Central memory CD8-positive, alpha-beta T cell (primary cell): ENCODE measurements around the gene PLCB1.

Experiments used
- ATAC-seq: fragments of 150-1000 bp; cut with Tn5 transposase; replicated peaks from 2 replicates; pipeline ENCODE4 v1.10.0; 2022; ENCODE audit warnings: mild to moderate bottlenecking, moderate FRiP score, moderate number of reproducible peaks; ENCODE audit not compliant: poor library complexity, severe bottlenecking; ENCODE audit errors: extremely low read depth
- DNase-seq, 2 donors: peaks; one replicate each; pipeline ENCODE4 v3.0.0; 2021; ENCODE audit warnings: low spot score in 2 of 2
- H3K27ac Mint-ChIP-seq: one replicate; pipeline ENCODE4 v1.8.0; 2022; ENCODE audit warnings: low read depth, mild to moderate bottlenecking, moderate library complexity, mixed read lengths
- H3K27me3 Mint-ChIP-seq: one replicate; pipeline ENCODE4 v1.8.0; 2022; ENCODE audit warnings: mixed read lengths
- H3K36me3 Mint-ChIP-seq: one replicate; pipeline ENCODE4 v1.8.0; 2022; ENCODE audit warnings: mild to moderate bottlenecking, moderate library complexity, mixed read lengths; ENCODE audit not compliant: insufficient read depth
- H3K4me1 Mint-ChIP-seq: one replicate; pipeline ENCODE4 v1.8.0; 2022; ENCODE audit warnings: mixed read lengths
- H3K4me3 Mint-ChIP-seq: one replicate; pipeline ENCODE4 v1.8.0; 2022; ENCODE audit warnings: mild to moderate bottlenecking, moderate library complexity, mixed read lengths
- H3K9me3 Mint-ChIP-seq: one replicate; pipeline ENCODE4 v1.8.0; 2022; ENCODE audit warnings: mixed read lengths

The PLCB1 gene

GRCh38 chr20:8118039-8118438, 14.0 kb upstream of the PLCB1 start:
- Mint-ChIP-seq H3K4me3 (no peak overlapping the region), H3K36me3 (no peaks in the 10 kb centered on the region), H3K4me1 (no peaks in the 10 kb centered on the region), H3K9me3 (no peaks in the 10 kb centered on the region), H3K27me3 (peaks cover 55% of the 10 kb centered on the region), H3K27ac (no peak overlapping the region)
- DNase-seq, result no peak
- no peak for ATAC-seq

DNA sequence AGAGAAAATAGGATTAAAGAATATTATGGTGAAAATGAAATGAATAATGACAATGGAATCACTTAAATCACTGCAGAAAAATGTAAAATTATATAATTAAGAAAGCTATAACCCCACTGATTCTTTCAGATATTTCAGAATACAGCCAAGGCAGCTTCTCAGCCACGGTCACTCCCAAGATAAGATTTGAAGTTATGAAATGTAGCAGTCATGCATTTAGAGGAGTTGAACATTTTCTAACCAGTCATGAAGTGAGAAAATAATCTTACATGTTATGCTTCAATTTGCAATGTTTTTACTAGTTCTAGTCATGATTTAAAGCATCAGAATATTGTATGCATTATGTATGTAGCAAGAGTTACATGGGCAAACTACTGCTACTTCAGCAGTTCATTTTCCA, 13.3 kb upstream of the PLCB1 start:
- Mint-ChIP-seq H3K27ac (no peak overlapping the region), H3K4me3 (no peak overlapping the region), H3K9me3 (no peaks in the 10 kb centered on the region), H3K27me3 (peaks cover 53% of the 10 kb centered on the region), H3K36me3 (no peaks in the 10 kb centered on the region), H3K4me1 (no peaks in the 10 kb centered on the region)
- no peak for ATAC-seq
- DNase-seq, result no peak

GRCh38 chr20:8121666-8122065, 10.4 kb upstream of the PLCB1 start:
- no peak for ATAC-seq
- Mint-ChIP-seq H3K9me3 (no peaks in the 10 kb centered on the region), H3K27me3 (peaks cover 46% of the 10 kb centered on the region)

DNA sequence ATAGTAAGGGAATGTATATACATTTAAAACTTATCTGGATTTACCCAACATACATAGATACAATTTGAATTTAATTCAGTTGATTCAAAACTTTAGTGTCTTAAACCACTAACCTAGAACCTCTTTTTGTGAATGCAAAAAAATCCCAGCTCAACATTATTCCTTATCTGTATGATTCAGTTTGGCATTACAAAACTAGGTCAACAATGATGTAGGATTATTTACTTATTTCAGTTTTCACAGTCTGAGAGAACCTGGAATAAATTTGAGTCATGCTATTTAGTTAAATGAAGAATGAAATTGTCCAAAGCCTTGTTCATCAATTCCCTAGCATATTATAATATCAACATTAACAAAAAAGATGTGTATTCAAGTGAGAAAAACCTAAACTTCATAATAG, 7.4 kb upstream of the PLCB1 start:
- H3K4me1 Mint-ChIP-seq, result no peaks in the 10 kb centered on the region
- H3K27ac Mint-ChIP-seq, result no peak overlapping the region
- ATAC-seq, result no peak
- no peak overlapping the region for H3K4me3 Mint-ChIP-seq
- H3K36me3 Mint-ChIP-seq, result peaks cover 4% of the 10 kb centered on the region
- peaks cover 40% of the 10 kb centered on the region for H3K27me3 Mint-ChIP-seq
- no peaks in the 10 kb centered on the region for H3K9me3 Mint-ChIP-seq
- DNase-seq, result no peak

More at GRCh38 chr20:8121666-8122065, 10.4 kb upstream of the PLCB1 start:
- Mint-ChIP-seq H3K4me1 (no peaks in the 10 kb centered on the region), H3K27ac (no peak overlapping the region), H3K36me3 (peaks cover 2% of the 10 kb centered on the region), H3K4me3 (no peak overlapping the region)
- no peak for DNase-seq

DNA sequence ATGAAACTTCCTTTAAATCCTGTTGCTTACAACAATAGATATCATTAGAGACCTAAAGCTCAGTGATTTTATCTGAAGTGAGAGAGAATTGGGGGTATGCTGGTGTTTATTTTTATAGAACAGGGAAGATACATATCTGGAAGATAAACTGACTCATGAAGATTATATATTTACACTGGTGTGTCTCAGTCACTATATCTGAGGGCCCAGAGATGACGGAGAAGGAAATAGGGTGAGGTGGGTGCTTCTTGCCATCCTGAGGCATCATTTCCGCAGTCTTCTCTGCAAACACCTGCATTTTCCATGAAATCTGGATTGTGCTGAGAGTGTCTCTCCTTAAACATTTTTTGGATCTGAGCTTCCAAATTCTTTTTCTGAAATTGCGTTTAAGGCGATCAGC, 5.9 kb upstream of the PLCB1 start:
- DNase-seq, result no peak
- Mint-ChIP-seq H3K9me3 (no peaks in the 10 kb centered on the region), H3K36me3 (peaks cover 5% of the 10 kb centered on the region), H3K4me3 (no peak overlapping the region), H3K27me3 (peaks cover 25% of the 10 kb centered on the region), H3K27ac (no peak overlapping the region), H3K4me1 (no peaks in the 10 kb centered on the region)
- ATAC-seq, result no peak

GRCh38 chr20:8126841-8127378, 5.2 kb upstream of the PLCB1 start:
- ATAC-seq (no peak), DNase-seq (no peak)
- no peak overlapping the region for H3K27ac Mint-ChIP-seq
- H3K27me3 Mint-ChIP-seq, result peaks cover 24% of the 10 kb centered on the region
- peaks cover 6% of the 10 kb centered on the region for H3K4me1 Mint-ChIP-seq
- no peak overlapping the region for H3K4me3 Mint-ChIP-seq
- H3K9me3 Mint-ChIP-seq, result no peaks in the 10 kb centered on the region
- peaks cover 5% of the 10 kb centered on the region for H3K36me3 Mint-ChIP-seq

GRCh38 chr20:8127553-8128255, 4.4 kb upstream of the PLCB1 start:
- H3K27me3 Mint-ChIP-seq, result peaks cover 24% of the 10 kb centered on the region
- H3K4me1 Mint-ChIP-seq, result peaks cover 7% of the 10 kb centered on the region
- peaks cover 5% of the 10 kb centered on the region for H3K36me3 Mint-ChIP-seq
- no peak for DNase-seq
- ATAC-seq, result no peak
- H3K9me3 Mint-ChIP-seq, result no peaks in the 10 kb centered on the region
- no peak overlapping the region for H3K4me3 Mint-ChIP-seq
- H3K27ac Mint-ChIP-seq, result no peak overlapping the region

DNA sequence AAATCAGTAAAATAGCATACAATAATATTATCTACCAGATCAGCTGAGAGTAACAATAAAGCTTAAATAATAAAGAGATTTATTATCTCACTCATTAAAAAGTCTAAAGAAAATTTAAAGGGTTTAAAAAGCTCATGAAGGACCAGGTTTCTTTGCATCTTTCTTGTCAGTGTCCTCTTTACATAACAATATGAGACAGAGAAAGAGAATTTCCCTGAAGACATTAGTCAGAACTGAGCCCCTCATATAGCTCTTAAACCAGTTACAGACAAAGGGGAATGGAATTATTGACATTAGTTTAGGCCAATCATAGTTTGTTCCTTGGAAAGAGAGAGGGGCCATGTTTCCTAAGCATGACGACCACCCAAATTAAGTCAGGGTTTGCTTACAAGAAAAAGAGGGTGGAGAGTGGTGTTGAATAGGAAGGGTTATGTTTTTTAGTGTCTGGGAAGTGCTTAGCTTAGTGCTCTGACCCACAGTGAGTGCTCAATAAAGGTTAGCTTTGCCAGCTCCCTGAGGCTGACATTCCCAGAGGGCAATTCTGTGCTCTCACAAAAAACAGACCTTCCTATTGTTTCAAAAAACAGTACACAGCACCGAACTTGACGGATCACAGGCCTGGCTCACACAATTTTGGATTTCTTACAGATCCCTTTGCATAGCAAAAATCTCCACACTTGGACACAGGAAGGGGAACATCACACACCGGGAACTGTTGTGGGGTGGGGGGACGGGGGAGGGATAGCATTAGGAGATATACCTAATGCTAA, 3.6 kb upstream of the PLCB1 start:
- H3K9me3 Mint-ChIP-seq, result no peaks in the 10 kb centered on the region
- no peak overlapping the region for H3K27ac Mint-ChIP-seq
- ATAC-seq (no peak), DNase-seq (no peak)
- H3K27me3 Mint-ChIP-seq, result peaks cover 24% of the 10 kb centered on the region
- peaks cover 7% of the 10 kb centered on the region for H3K36me3 Mint-ChIP-seq
- H3K4me1 Mint-ChIP-seq, result peaks cover 15% of the 10 kb centered on the region
- H3K4me3 Mint-ChIP-seq, result no peak overlapping the region

DNA sequence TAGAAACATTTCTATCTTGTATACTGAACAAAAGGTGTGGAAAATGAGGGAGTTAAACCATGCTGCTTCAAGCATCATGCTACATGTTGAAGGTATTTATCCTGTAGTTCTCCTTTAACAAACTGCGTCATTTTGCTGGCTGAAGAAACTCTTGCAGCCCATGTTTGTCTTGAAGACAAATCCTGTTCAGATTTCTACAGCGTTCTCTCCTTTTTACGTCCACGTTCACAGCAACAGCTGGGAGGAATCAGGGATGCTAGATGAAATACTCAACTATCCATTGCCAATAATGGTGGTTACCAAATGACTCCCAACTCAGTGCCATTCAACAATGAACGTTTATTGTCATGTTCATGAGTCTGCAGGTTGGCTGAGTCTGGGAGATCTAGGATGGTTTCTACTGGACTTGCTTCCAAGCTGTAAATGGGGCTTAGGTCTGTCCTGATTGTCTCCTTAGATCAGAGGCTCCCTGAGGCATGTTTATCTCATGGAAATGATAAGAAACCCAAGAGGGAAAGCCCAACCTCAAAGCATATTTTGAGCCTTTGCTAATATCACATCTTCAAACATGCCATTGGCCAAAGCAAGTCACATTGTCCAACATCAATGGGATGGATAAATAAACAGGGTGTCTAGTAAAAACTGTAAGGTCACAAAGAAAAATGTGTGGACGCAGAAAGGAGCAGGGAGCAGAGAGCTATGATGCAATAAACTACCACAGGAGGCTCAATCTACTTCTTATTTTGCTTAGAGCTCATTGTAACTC, 2.7 kb upstream of the PLCB1 start:
- H3K4me3 Mint-ChIP-seq, result no peak overlapping the region
- no peak for DNase-seq
- no peaks in the 10 kb centered on the region for H3K9me3 Mint-ChIP-seq
- peaks cover 24% of the 10 kb centered on the region for H3K27me3 Mint-ChIP-seq
- H3K27ac Mint-ChIP-seq, result no peak overlapping the region
- peaks cover 24% of the 10 kb centered on the region for H3K4me1 Mint-ChIP-seq
- H3K36me3 Mint-ChIP-seq, result peaks cover 7% of the 10 kb centered on the region
- ATAC-seq, result no peak

DNA sequence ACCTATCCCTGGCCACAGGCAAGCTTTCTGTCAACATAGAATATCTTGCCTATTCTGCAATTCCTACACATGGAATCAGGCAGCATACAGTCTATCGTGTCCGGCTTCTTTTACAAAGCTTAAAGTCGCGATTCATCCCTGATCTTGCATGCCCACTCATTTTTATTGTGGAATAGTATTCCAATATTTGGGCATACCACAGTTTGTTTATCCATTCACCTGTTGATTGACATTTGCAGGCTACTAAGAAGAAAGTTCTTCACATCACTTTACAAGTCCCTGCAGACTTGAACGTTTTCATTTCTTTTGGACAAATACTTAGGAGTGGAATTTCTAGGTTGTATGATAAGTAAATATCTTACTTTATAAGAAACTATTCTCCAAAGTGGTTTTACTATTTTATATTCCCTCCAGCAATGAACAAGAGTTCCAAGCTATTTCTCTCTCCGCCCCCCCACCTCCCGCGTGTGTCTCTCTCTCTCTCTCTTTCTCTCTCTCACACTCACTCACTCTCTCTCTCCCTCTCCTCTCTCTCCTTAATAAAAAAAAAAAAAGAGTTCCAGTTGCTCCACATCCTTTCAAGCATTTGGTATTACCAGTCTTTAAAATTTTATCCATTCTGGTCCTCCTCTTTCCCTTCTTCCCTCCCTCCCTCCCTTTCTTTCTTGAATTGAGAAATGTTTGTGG, 1.1 kb upstream of the PLCB1 start:
- ATAC-seq (no peak), DNase-seq (no peak)
- Mint-ChIP-seq H3K4me3 (peak overlapping the region; percentile 84), H3K9me3 (no peaks in the 10 kb centered on the region), H3K27ac (no peak overlapping the region), H3K36me3 (peaks cover 5% of the 10 kb centered on the region), H3K4me1 (peaks cover 39% of the 10 kb centered on the region), H3K27me3 (peaks cover 14% of the 10 kb centered on the region)

DNA sequence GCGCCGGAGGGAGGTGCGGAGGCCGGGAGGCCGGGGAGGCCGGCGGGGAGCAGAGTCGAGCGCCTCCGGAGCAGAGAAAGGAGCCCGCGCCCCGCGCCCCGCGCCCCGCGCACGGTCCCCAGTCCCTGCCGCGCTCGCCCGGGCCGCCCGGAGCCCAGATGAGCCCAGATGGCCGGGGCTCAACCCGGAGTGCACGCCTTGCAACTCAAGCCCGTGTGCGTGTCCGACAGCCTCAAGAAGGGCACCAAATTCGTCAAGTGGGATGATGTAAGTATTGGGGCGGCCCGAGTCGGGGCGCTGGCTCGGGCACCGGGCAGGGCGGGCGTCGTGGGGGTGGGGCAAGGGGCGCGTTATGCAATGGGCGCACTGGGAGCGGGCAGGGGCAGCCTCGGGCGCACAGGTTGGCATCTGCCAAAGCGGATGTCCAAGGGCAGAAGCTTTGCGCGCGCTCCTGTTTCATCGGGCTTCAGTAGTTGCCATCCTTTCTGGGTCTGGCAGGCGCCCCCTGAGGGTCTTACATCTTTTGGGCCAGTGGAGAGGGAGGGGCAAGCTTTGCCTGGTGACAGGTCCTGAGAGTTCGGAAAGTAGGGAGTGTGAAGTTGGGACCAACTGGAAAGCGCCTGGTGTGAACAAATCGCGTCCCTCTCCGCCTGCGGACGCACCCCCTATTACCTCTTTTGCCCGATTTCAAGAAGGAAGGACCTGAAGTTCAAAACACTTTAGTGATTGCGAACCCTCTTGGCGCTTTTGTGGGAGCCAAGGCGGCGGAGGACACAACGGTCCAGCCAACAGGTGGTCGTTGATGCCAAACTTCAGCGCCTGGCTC, 631 bp downstream of the PLCB1 start:
- H3K27me3 Mint-ChIP-seq, result no peaks in the 10 kb centered on the region
- ATAC-seq (peak; percentile 22), DNase-seq (no peak)
- H3K4me1 Mint-ChIP-seq, result peaks cover 39% of the 10 kb centered on the region
- peaks cover 3% of the 10 kb centered on the region for H3K36me3 Mint-ChIP-seq
- no peaks in the 10 kb centered on the region for H3K9me3 Mint-ChIP-seq
- peak overlapping the region; percentile 84 for H3K4me3 Mint-ChIP-seq
- H3K27ac Mint-ChIP-seq, result peak overlapping the region; percentile 46
